HUES64 (cell line): Measurements from ENCODE around the gene OPN1MW.
"Not testable (repeated sequence)": the region's sequence is repeated elsewhere in the genome, so short reads cannot be mapped to it uniquely, and the experiment has no call there.

Source experiments
- H3K27ac ChIP-seq: 2 replicates; pipeline ENCODE4 v1.7.0; 2013; ENCODE audit warnings: low read depth, low read length, inconsistent platforms
- H3K27me3 ChIP-seq: 2 replicates; pipeline ENCODE4 v1.6.1; 2013; ENCODE audit warnings: mild to moderate bottlenecking, low read length; ENCODE audit not compliant: insufficient read depth
- H3K36me3 ChIP-seq: 2 replicates; pipeline ENCODE4 v1.6.1; 2013; ENCODE audit warnings: mild to moderate bottlenecking, low read length; ENCODE audit not compliant: insufficient read depth
- H3K4me1 ChIP-seq: 2 replicates; pipeline ENCODE4 v1.6.1; 2013; ENCODE audit warnings: mild to moderate bottlenecking, low read length, moderate library complexity; ENCODE audit not compliant: insufficient read depth
- H3K4me3 ChIP-seq: 2 replicates; pipeline ENCODE4 v1.5.1; 2013; ENCODE audit warnings: mild to moderate bottlenecking, low read length, moderate library complexity
- H3K9ac ChIP-seq: 2 replicates; pipeline ENCODE4 v1.6.1; 2013; ENCODE audit warnings: mild to moderate bottlenecking, low read depth, low read length
- H3K9me3 ChIP-seq: 2 replicates; pipeline ENCODE4 v1.6.1; 2013; ENCODE audit warnings: low read depth, low read length; ENCODE audit not compliant: insufficient read depth
- WGBS: fragments of 150-250, 120-280 bp; methylation state at CpG from one replicate; pipeline ENCODE4 v1.1.7; 2013; ENCODE audit warnings: missing lambda C conversion rate; 5-methylcytosine and 5-hydroxymethylcytosine counted together

Gene OPN1MW

GRCh38 chrX:154211499-154211898 is 29.1 kb downstream of the OPN1MW start:
- not testable (repeated sequence) for H3K9ac ChIP-seq, H3K27me3 ChIP-seq, H3K36me3 ChIP-seq, H3K9me3 ChIP-seq, H3K27ac ChIP-seq, H3K4me1 ChIP-seq, H3K4me3 ChIP-seq
- WGBS = no CpG with 5 or more reads among the region's 10 CpGs

GRCh38 chrX:154219456-154219855 is 37.1 kb downstream of the OPN1MW start, which contains the start of gene OPN1MW2:
Gene OPN1MW2 (plus strand): TSS chrX:154219756. CDS start chrX:154219816, 60 bp downstream.
- H3K27ac ChIP-seq, H3K4me1 ChIP-seq, H3K4me3 ChIP-seq, H3K9me3 ChIP-seq, H3K27me3 ChIP-seq, H3K9ac ChIP-seq, H3K36me3 ChIP-seq: not testable (repeated sequence)
- no CpG with 5 or more reads among the region's 16 CpGs for WGBS

GRCh38 chrX:154225292-154225691 is 42.9 kb downstream of the OPN1MW start:
- not testable (repeated sequence) for H3K27me3 ChIP-seq, H3K27ac ChIP-seq, H3K4me1 ChIP-seq, H3K4me3 ChIP-seq, H3K9me3 ChIP-seq, H3K36me3 ChIP-seq, H3K9ac ChIP-seq
- WGBS = no CpG with 5 or more reads among the region's 6 CpGs

GRCh38 chrX:154226706-154227105 is 44.3 kb downstream of the OPN1MW start:
- H3K4me3 ChIP-seq, H3K27me3 ChIP-seq, H3K9ac ChIP-seq, H3K27ac ChIP-seq, H3K36me3 ChIP-seq, H3K9me3 ChIP-seq, H3K4me1 ChIP-seq: not testable (repeated sequence)
- WGBS = no CpG with 5 or more reads among the region's 9 CpGs

- H3K9ac ChIP-seq, H3K4me3 ChIP-seq, H3K27me3 ChIP-seq, H3K36me3 ChIP-seq, H3K4me1 ChIP-seq, H3K9me3 ChIP-seq, H3K27ac ChIP-seq: not testable (repeated sequence)
- no CpG with 5 or more reads among the region's 3 CpGs for WGBS
These were observed 49.0 kb downstream of the OPN1MW start for GRCh38 chrX:154231443-154231842.

GRCh38 chrX:154233620-154234019 is 51.2 kb downstream of the OPN1MW start:
- H3K9me3 ChIP-seq, H3K27me3 ChIP-seq, H3K4me3 ChIP-seq, H3K4me1 ChIP-seq, H3K36me3 ChIP-seq, H3K9ac ChIP-seq, H3K27ac ChIP-seq: not testable (repeated sequence)
- WGBS = no CpG with 5 or more reads among the region's 16 CpGs

- WGBS = 93% methylated on average over 4 of the region's 11 CpGs
- not testable (repeated sequence) for H3K36me3 ChIP-seq, H3K9ac ChIP-seq, H3K9me3 ChIP-seq, H3K4me3 ChIP-seq, H3K27ac ChIP-seq, H3K4me1 ChIP-seq, H3K27me3 ChIP-seq
These were observed 56.7 kb downstream of the OPN1MW start for GRCh38 chrX:154238939-154239559.

GRCh38 chrX:154239982-154240503 is 57.6 kb downstream of the OPN1MW start:
- H3K9me3 ChIP-seq, H3K27me3 ChIP-seq, H3K4me3 ChIP-seq, H3K27ac ChIP-seq, H3K36me3 ChIP-seq, H3K4me1 ChIP-seq, H3K9ac ChIP-seq: not testable (repeated sequence)
- WGBS = 89% methylated on average over 4 of the region's 8 CpGs
